IPS-NIHi11 (cell line): ENCODE data around the gene FRMPD4.

Source experiments
- DNase-seq: peaks from one replicate; pipeline ENCODE4 v3.0.0; 2012; ENCODE audit warnings: mixed read lengths, low spot score

FRMPD4 gene

DNA sequence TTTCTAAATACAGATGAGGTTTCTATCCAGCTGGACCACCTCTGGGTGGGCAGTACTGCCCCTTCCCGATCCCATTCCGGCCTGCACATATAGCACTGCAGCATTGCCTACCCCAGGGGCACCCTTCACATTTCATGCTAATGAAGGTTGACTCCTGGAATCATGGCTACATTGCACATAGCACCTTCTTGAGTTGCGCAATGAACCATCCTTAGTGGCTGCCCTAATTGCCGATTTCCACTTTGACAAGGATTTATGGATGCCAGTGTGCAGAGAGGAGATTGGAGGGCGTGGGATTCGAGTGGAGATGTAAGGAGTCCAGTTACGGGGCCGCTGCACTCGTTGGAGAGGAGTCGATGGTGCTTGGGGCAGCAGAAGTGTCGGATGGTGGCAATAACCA, 229.0 kb downstream of the FRMPD4 start:
- DNase-seq, result no peak

DNA sequence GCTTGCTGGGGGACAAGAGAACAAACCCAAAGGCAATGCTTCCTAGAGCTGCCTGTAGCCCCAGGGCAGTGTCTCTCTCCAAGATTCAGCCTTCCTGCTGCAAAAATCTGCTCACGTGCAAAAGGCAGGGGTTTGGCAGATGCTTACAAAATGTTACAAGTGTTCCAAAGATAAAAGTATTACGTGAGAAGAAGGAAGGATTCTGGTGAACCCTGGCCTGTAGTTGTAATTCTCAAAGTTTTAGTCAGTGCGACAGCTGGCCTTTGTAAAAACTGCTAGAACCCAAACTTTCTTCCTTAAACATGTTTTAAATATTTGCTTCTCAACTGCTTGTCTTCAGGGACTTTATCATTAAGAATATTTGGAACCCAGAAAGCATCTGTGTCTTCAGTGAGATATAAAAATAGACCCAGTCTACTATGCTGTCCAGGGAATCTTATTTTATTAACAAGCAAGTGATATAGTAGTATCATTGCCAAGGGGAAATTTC, 232.3 kb downstream of the FRMPD4 start:
- DNase-seq, result no peak

- DNase-seq, result no peak
These were observed 233.8 kb downstream of the FRMPD4 start for GRCh38 chrX:12372111-12372510.

- DNase-seq, result no peak
These were observed 236.0 kb downstream of the FRMPD4 start for GRCh38 chrX:12374286-12374685.

GRCh38 chrX:12378253-12378652, 240.0 kb downstream of the FRMPD4 start:
- no peak for DNase-seq

DNA sequence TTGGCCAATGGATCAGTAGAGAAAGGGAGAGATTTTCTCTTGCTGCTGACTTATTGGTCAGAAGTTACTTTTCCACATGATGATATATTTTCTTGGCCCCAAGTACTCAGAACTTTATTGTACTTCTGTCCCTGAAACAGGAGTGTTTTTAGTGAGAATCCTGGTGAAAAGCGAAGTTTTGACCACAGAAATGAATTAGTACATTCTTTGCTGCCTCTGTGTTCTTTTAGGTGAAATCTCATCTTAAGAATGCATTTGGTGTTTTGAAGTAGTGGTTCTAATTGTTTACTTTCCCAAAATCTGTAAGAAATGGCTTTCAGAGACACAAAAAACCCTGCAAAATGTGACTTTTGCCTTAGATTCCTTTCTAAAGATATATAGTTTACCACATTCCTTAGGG, 240.4 kb downstream of the FRMPD4 start:
- DNase-seq, result no peak

GRCh38 chrX:12379671-12380070, 241.4 kb downstream of the FRMPD4 start:
- no peak for DNase-seq

DNA sequence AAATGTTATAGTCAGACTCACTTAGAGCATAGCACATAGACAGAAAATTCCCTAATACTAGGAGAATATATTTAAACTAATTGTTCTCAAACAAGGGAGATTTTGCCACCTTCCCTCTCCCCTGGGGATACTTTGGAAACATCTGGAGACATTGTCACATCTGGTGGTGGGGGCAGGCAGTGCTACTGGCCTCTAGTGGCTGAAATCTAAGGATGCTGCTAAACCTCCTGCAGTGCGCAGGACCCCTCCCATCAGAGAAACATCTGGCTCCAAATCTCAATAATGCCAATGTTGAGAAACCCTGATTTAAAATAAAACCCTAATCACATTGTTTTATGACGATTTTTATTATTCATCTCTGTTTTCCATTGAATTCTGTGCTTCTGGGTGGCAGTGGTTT, 244.9 kb downstream of the FRMPD4 start:
- DNase-seq, result peak; percentile 40

DNA sequence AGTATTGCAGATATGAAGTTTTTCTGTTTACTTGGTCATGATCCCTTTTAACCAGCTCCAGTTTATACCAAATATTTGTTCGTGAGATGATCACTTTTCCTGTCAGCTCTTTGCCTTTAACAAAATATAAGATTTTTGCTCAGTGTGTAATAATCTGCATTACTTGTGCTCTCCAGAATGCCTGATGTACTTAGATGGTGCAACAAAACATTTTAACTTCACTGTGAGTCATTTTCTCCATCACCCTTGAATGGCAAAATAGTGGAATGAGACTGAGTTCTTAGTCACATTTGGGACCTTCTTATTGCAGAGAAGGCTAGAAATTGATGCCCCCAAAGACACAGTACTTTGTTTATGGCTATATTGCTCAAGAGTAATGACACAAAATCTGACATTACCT, 252.0 kb downstream of the FRMPD4 start:
- DNase-seq, result no peak

GRCh38 chrX:12396584-12396983, 258.3 kb downstream of the FRMPD4 start:
- DNase-seq, result no peak

DNA sequence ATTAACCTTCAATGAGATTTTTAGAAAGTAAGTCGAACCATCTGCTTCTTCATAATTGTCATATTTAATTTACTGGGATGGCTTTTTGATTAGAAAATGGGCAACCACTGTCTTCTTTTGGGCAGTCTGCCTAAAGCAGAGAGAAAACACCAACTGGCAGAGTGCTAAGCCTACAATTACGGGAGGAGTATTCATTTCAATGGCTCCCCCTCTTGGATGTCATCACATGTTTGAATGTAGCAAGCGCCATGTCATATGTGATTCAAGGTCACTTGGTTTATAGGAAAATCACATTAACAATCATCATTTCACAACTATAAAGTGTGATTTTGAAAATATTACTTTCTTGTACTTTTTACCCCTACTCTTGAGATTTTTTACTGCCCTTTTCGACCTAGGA, 261.9 kb downstream of the FRMPD4 start:
- no peak for DNase-seq

- no peak for DNase-seq
These were observed 263.0 kb downstream of the FRMPD4 start for GRCh38 chrX:12401252-12401651.

DNA sequence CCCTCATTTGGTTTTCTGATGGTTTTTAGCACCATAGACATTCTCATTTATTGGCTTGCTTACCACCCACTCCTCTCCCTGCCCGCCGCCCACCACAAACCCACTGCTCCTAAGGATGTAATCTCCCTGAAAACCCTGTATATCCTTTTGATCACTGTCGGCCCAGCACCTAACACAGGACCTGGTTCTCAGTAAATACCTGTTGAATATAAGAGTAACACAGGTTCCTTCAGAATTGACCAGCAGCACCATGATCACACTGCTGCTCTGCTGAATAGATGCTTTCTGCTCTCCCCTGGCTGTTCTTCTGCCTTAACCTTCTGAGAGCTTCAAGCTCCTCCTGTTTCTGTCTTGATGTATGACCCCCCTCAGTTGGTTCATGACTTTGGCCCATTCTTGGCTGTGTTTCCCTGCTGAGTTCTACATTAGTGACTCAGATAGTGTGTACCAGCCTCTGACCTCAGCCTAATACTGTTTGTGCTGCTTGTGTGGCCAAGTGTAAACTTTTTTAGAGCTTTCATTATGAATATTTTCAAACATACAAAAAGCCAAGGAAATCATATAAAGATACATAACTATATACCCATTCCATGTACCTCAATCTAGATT, 265.3 kb downstream of the FRMPD4 start:
- no peak for DNase-seq

- no peak for DNase-seq
These were observed 267.0 kb downstream of the FRMPD4 start for GRCh38 chrX:12405306-12405705.

DNA sequence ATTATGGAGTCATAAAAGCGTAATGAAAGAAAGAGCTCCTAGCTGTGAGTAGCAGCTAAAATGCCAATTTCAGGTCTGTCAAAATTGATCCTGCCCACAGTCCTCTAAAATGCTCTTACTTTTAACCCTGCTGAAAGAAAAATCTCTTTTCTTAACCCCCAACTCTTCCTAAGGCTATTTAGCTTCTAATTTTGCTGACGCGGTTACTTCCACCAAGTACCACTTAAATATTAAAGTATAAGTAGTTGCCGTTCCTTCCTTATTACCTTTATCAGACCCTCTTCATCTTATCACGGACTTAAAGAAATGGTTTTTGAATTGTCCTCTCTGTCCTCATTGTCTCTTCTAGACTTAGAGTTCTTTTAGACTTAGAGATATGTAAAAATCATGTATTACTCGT, 272.2 kb downstream of the FRMPD4 start:
- no peak for DNase-seq

DNA sequence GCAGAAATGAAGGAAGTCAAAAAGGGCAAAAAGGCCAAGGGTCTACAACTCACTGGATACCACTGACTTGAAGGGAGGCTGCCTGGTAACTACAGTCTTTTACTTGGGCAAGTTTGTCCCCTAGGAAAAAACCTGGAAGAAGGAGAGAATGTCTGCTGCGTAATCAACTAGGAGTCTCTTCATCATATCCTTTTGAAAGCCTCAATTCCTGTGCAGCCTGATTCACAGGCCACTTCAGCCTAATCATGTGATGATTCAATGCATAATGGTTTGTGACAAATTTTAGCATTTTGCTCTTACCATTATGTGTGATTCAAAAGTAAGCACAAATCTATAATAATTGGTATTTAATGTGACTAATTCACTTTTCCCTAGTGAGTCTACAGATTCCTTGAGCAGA, 273.6 kb downstream of the FRMPD4 start:
- no peak for DNase-seq

DNA sequence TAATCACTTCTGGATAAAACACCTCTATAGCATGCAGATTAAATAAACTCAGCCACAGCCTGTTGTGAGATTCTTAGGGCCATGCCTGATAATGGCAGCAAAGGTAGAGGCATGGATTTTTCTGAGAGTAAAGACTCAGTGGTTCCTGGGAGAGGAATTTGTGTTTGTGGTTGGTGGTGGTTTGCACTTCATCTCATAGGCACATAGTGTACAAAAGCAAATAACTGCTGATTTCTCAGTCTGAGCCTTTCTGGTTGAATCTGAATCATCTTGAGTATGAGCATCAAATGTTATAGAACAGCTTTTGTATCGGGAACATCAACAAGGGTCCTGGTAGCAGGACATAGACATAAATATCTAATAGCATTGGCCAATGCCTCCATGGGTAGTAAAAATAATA, 274.3 kb downstream of the FRMPD4 start:
- DNase-seq, result no peak

DNA sequence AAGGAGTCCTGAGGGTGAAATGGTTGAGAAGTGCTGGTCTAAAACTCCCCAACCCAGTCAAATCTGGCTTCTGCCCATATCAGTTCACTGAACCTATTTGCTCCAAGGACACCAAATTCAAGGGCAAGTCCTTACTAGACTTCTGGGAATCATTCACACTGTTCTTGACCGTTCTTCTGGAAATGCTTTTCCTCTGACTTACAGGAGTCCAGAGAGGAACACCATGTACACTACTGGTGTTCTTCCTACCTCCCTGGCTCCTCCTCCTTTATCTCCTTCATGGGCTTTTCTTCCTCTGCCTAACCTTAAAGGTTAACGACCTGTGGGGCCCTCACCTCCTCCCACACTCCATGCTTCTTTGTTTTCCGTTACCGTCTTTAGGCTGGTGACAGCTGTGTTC, 281.3 kb downstream of the FRMPD4 start:
- DNase-seq, result no peak

- no peak for DNase-seq
These were observed 283.6 kb downstream of the FRMPD4 start for GRCh38 chrX:12421918-12422317.

GRCh38 chrX:12423346-12423745, 285.1 kb downstream of the FRMPD4 start:
- DNase-seq, result no peak

- no peak for DNase-seq
These were observed 287.2 kb downstream of the FRMPD4 start for GRCh38 chrX:12425496-12425895.

GRCh38 chrX:12426420-12426819, 288.1 kb downstream of the FRMPD4 start:
- no peak for DNase-seq

DNA sequence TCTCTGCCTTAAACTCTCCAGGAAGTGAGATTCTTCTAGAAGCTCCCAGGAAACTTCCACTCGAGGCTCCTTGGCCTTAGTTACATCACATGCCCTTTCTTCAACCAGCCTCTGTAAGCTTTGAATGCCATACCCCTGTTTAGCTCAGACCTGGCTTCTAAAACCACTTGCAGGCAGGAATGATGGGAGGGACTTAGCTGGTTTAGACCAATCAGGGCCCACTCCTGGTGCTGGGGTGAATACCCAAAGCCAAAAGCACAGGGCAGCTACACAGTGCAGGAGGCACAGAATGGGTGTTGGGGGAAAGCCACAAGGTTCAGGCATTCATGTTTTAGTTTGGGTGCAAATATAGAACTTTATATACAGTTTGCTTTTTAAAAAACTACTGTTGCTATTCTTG, 296.2 kb downstream of the FRMPD4 start:
- DNase-seq, result peak; percentile 4

DNA sequence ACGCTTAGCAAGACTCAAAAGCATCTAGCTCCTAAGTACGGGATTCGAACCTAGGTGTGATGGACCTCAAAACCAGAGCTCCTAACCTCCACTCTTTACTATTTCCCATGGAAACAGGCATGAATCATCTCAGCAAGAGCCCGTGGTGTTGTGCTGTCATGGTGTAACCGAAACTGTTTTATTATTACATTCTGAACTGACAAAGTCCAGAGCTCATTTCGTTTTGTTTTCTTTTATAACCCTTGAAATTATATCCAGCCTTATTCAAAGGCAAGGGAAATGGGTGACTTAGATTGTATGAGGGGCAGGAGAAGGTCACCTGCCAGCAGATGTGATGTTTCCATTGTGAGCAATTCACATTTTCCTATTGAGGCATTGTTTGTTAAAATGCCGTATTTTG, 301.1 kb downstream of the FRMPD4 start:
- DNase-seq, result no peak

- peak; percentile 5 for DNase-seq
These were observed 302.0 kb downstream of the FRMPD4 start for GRCh38 chrX:12440246-12440645.
